GM23248 (cell line): Measurements from ENCODE around the gene BCL10.

ENCODE experiments used
- EZH2 ChIP-seq: fragments of 200-600 bp; sonication (generic); IDR thresholded peaks from 2 replicates; pipeline ENCODE4 v1.6.1; 2018; ENCODE audit warnings: antibody characterized with exemption, mild to moderate bottlenecking; ENCODE audit not compliant: insufficient read depth, poor library complexity, severe bottlenecking
- EZH2phosphoT487 ChIP-seq: fragments of 200-600 bp; sonication (generic); IDR thresholded peaks from 2 replicates; pipeline ENCODE4 v1.6.1; 2018; ENCODE audit warnings: antibody characterized with exemption, moderate library complexity, mild to moderate bottlenecking, low read depth; ENCODE audit not compliant: insufficient read depth

DNA sequence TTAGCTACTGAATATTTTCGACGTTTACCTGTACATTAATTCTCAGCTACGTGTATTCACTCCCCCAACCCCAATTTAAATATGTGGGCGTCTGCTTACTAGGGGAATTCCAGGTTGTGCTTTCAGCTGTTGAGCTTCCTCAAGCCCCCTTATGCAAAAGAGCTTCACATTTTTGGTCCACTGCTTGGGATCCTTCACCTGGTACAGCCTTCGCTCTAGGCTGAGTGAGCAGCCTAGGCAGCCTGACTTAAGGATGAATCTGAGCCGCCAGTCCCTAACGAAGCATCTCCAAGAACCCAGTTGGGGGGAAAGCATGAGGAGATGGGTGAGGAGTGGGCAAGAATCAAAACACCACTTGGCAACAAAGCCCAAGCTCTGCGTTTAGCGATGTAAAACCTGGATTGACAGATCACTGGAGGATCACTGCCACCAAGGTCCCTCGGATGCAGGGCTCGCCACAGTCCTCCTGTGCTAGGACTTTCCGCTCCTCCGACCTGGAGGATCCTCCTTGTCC lies 674 bp downstream of the BCL10 start:
- TF ChIP-seq EZH2 (no peak), EZH2phosphoT487 (no peak)
